ENCODE results near the gene OTOG.

The OTOG gene

GRCh38 chr11:17544181-17544622 lies 2.9 kb upstream of the OTOG start, which contains the start of gene USH1C (continued):
- TF ChIP-seq ZNF521 (tag by site-specific recombination; IDR thresholded peaks at IDR 0.05): no peak
- TF ChIP-seq ZNF148 (tag by site-specific recombination; IDR thresholded peaks at IDR 0.05; ENCODE audit: borderline replicate concordance): no peak

GRCh38 chr11:17546240-17546639 lies 819 bp upstream of the OTOG start:
- Histone ChIP-seq H3K9me3 (ENCODE audit: control insufficient read depth, insufficient read depth, low read depth, low read length) (no peaks in the 10 kb centered on the region), H3K27ac (ENCODE audit: extremely low read depth, low read depth, low read length) (no peak overlapping the region), H3K36me3 (ENCODE audit: control insufficient read depth in 2 of 2, insufficient read depth in 1 of 2, low read length in 2 of 2) (no peaks in the 10 kb centered on the region), H3K4me3 (ENCODE audit: low read depth, low read length) (no peak overlapping the region), H3K4me1 (ENCODE audit: control insufficient read depth, insufficient read depth, low read length) (no peaks in the 10 kb centered on the region)
- CTCF ChIA-PET: interaction anchor here (0.6 to 2.2 kb wide), 5 partner anchors 12 to 302 kb away, joined by 3 to 9 read pairs (median 4); no protein-coding TSS in a partner anchor
- TF ChIP-seq ZNF148 (tag by site-specific recombination; IDR thresholded peaks at IDR 0.05; ENCODE audit: borderline replicate concordance) (no peak), ZNF629 (tag by site-specific recombination; IDR thresholded peaks at IDR 0.05) (no peak), ZNF26 (tag by site-specific recombination; IDR thresholded peaks at IDR 0.05) (no peak), ZNF169 (tag by site-specific recombination; IDR thresholded peaks at IDR 0.05) (no peak), ZNF513 (tag by site-specific recombination; IDR thresholded peaks at IDR 0.05) (peak; percentile 21; the same call in 1 of the 2 replicates), ZNF837 (tag by site-specific recombination; IDR thresholded peaks at IDR 0.05) (no peak), ZFP41 (tag by site-specific recombination; IDR thresholded peaks at IDR 0.05; ENCODE audit: borderline replicate concordance) (no peak), ZNF157 (tag by site-specific recombination; IDR thresholded peaks at IDR 0.05) (no peak), ZBTB26 (tag by site-specific recombination; optimal IDR thresholded peaks at IDR 0.05) (no peak), KLF10 (tag by site-specific recombination; IDR thresholded peaks at IDR 0.05) (no peak), ZNF24 (tag by site-specific recombination; IDR thresholded peaks at IDR 0.05) (0 out of 2 replicates have a peak, but pooled peaks have one; percentile 53), ZNF521 (tag by site-specific recombination; IDR thresholded peaks at IDR 0.05) (no peak), ZNF23 (tag by site-specific recombination; IDR thresholded peaks at IDR 0.05; ENCODE audit: borderline replicate concordance) (no peak), ZNF701 (tag by site-specific recombination; IDR thresholded peaks at IDR 0.05) (no peak), ZNF404 (tag by site-specific recombination; IDR thresholded peaks at IDR 0.05) (no peak)
- POLR2A ChIA-PET: no interaction called here

Data from HEK293 (cell line).